Thymus (tissue), 11 donors: ENCODE data around the gene DAG1. TPM values are rescaled to one million over a fixed set of nuclear protein-coding genes. Genes with fewer than 3 reads are reported as not detected.

Experiments
- DNase-seq, 9 donors: peaks; one replicate each; pipeline ENCODE4 v3.0.0-alpha.2; 2013; ENCODE audit warnings: low spot score in 9 of 9, low read depth in 6 of 9, missing footprints in 1 of 9
- H3K27ac ChIP-seq, 2 donors: one replicate each; pipeline ENCODE4 v1.5.1; 2013; ENCODE audit warnings: control low read depth in 1 of 2, low read depth in 1 of 2, low read length in 1 of 2, mild to moderate bottlenecking in 1 of 2, moderate library complexity in 1 of 2
- H3K27me3 ChIP-seq, 2 donors: one replicate each; pipeline ENCODE4 v1.5.1; 2013; ENCODE audit warnings: low read length in 1 of 2; ENCODE audit not compliant: control insufficient read depth in 2 of 2, insufficient read depth in 1 of 2
- H3K36me3 ChIP-seq, 2 donors: one replicate each; pipeline ENCODE4 v1.5.1; 2013; ENCODE audit warnings: low read length in 1 of 2, mild to moderate bottlenecking in 1 of 2, moderate library complexity in 1 of 2; ENCODE audit not compliant: control insufficient read depth in 2 of 2, insufficient read depth in 2 of 2
- H3K4me1 ChIP-seq, 2 donors: one replicate each; pipeline ENCODE4 v1.5.1; 2013; ENCODE audit warnings: low read length in 2 of 2; ENCODE audit not compliant: control insufficient read depth in 2 of 2, insufficient read depth in 2 of 2
- H3K4me3 ChIP-seq, 2 donors: one replicate each; pipeline ENCODE4 v1.5.1; 2013; ENCODE audit warnings: low read length in 2 of 2, control low read depth in 1 of 2, mild to moderate bottlenecking in 1 of 2
- H3K9me3 ChIP-seq, 2 donors: one replicate each; pipeline ENCODE4 v1.5.1; 2013; ENCODE audit warnings: low read length in 1 of 2, mild to moderate bottlenecking in 1 of 2; ENCODE audit not compliant: control insufficient read depth in 2 of 2, insufficient read depth in 1 of 2
- WGBS: extraction: QIAGEN DNeasy Blood & Tissue Kit; methylation state at CpG from one replicate; pipeline ENCODE4 v1.1.7; 2013; 5-methylcytosine and 5-hydroxymethylcytosine counted together
- polyA plus RNA-seq: library from polyadenylated mRNA; stranded (reverse); fragments of 200-250 nt; gene quantifications from one replicate; pipeline ENCODE4 v1.2.3, GENCODE V29; 2013
- total RNA-seq: library from RNA; stranded (reverse); fragments of 120-200 nt; gene quantifications from one replicate; pipeline ENCODE4 v1.2.4, GENCODE V29; 2013
- donor health status: healthy.

DAG1 gene
- total and polyA plus RNA-seq, 2 donors, result 8.5 to 11.5 TPM

- DNase-seq, result no peak
- H3K4me1 ChIP-seq, result peaks cover 0 to 8% of the 10 kb centered on the region in 2 donors
- H3K9me3 ChIP-seq, result no peaks in the 10 kb centered on the region
- H3K36me3 ChIP-seq, result peaks cover 13 to 33% of the 10 kb centered on the region in 2 donors
- 97% methylated on average over 6 of the region's 6 CpGs for whole genome bisulfite sequencing
- no peak overlapping the region for H3K27ac ChIP-seq
- H3K27me3 ChIP-seq, result no peaks in the 10 kb centered on the region
- H3K4me3 ChIP-seq, result no peak overlapping the region
Observed at GRCh38 chr3:49519296-49519695, 49.2 kb downstream of the DAG1 start.

GRCh38 chr3:49519916-49520385, 49.9 kb downstream of the DAG1 start:
- peaks cover 13 to 38% of the 10 kb centered on the region in 2 donors for H3K36me3 ChIP-seq
- no peak overlapping the region for H3K4me3 ChIP-seq
- H3K27me3 ChIP-seq, result no peaks in the 10 kb centered on the region
- 94% methylated on average over 2 of the region's 2 CpGs for WGBS
- H3K27ac ChIP-seq, result no peak overlapping the region
- DNase-seq, result no peak
- H3K4me1 ChIP-seq, result peaks cover 0 to 14% of the 10 kb centered on the region in 2 donors
- H3K9me3 ChIP-seq, result no peaks in the 10 kb centered on the region

DNA sequence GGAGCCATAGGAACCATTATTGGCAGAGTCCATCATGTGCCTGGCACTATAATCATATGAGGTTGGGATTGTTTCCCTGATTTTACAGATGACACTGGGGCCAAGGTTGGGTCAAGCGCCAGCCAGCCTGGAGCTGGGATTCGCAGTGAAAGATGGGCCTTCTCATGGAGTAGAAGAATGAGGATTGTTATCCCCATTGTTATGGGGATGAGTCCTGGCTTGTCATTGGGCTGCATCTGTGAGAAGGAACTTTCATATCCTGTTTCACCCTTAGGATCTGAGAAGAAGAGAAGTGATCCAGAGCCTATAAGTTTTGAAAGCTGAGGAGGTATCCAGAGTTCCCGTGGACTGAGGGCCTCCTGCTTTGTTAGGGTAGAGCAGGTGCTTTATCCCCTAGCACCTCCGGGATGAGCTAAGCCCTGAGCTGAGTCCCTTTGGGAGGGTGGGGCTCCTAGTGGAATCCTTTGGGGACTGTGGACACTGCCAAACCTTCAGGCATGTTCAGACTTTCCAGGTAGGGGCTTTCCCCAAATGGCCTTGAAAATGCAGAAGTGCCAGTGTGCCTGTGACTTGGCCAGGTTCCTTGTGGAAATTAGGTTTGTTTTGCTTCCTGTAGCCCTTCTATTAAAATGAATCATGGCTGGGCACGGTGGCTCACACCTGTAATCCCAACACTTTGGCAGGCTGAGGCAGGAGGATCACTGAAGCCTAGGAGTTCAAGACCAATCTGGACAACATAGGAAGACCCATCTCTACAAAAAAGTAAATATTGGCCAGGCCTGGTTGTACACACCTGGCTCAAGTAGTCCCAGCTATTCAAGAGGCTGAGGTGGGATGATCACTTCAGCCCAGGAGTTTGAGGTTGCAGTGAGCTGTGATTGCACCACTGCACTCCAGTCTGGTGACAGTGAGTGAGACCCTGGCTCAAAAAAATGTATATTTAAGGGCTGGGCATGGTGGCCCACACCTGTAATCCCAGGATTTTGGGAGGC, 54.0 kb downstream of the DAG1 start:
- peaks cover 0 to 14% of the 10 kb centered on the region in 2 donors for H3K4me1 ChIP-seq
- peaks cover 12 to 17% of the 10 kb centered on the region in 2 donors for H3K36me3 ChIP-seq
- peak overlapping the region in 1 of 2 donors; percentile 61 for H3K27ac ChIP-seq
- H3K27me3 ChIP-seq, result no peaks in the 10 kb centered on the region
- H3K9me3 ChIP-seq, result no peaks in the 10 kb centered on the region
- 83% methylated on average over 5 of the region's 5 CpGs for WGBS
- DNase-seq, result peak in 1 of 9 donors; percentile 28
- no peak overlapping the region for H3K4me3 ChIP-seq

GRCh38 chr3:49529567-49529966, 59.5 kb downstream of the DAG1 start:
- no peak for DNase-seq
- peaks cover 31 to 38% of the 10 kb centered on the region in 2 donors for H3K36me3 ChIP-seq
- peaks cover 0 to 3% of the 10 kb centered on the region in 2 donors for H3K4me1 ChIP-seq
- no peak overlapping the region for H3K27ac ChIP-seq
- no peaks in the 10 kb centered on the region for H3K27me3 ChIP-seq
- H3K4me3 ChIP-seq, result no peak overlapping the region
- peaks cover 0 to 1% of the 10 kb centered on the region in 2 donors for H3K9me3 ChIP-seq

DNA sequence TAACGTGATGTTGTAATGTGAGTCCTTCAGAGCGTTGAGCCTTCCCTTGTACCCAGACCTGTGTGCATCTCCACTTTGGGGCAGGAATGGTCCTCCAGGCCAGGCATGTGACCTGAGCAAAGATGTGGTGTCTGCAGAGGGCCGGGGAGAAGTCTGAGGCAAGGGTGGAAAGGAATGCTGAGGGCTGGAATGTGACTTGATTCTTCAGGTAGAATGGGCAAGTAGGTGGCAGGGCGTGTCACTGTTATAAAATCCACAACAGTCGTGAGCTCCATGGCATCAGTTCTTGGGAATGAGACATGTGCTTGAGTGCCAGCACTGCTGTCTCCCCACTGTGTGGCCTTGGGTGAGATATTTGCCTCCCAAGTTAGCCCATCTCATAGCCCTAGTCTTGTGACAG, 60.2 kb downstream of the DAG1 start:
- H3K27me3 ChIP-seq, result no peaks in the 10 kb centered on the region
- H3K9me3 ChIP-seq, result peaks cover 0 to 1% of the 10 kb centered on the region in 2 donors
- 96% methylated on average over 5 of the region's 5 CpGs for WGBS
- H3K4me1 ChIP-seq, result no peaks in the 10 kb centered on the region
- peaks cover 32 to 36% of the 10 kb centered on the region in 2 donors for H3K36me3 ChIP-seq
- no peak overlapping the region for H3K27ac ChIP-seq
- no peak overlapping the region for H3K4me3 ChIP-seq
- DNase-seq, result no peak

GRCh38 chr3:49530701-49531100, 60.6 kb downstream of the DAG1 start:
- Histone ChIP-seq H3K9me3 (peaks cover 0 to 1% of the 10 kb centered on the region in 2 donors), H3K27ac (no peak overlapping the region), H3K36me3 (peaks cover 30 to 36% of the 10 kb centered on the region in 2 donors)

DNA sequence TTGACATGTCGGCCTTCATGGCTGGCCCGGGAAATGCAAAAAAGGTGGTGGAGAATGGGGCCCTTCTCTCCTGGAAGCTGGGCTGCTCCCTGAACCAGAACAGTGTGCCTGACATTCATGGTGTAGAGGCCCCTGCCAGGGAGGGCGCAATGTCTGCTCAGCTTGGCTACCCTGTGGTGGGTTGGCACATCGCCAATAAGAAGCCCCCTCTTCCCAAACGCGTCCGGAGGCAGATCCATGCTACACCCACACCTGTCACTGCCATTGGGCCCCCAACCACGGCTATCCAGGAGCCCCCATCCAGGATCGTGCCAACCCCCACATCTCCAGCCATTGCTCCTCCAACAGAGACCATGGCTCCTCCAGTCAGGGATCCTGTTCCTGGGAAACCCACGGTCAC, 61.2 kb downstream of the DAG1 start:
- peaks cover 0 to 1% of the 10 kb centered on the region in 2 donors for H3K9me3 ChIP-seq
- H3K27ac ChIP-seq, result no peak overlapping the region
- 96% methylated on average over 10 of the region's 10 CpGs for WGBS
- H3K4me1 ChIP-seq, result no peaks in the 10 kb centered on the region
- H3K36me3 ChIP-seq, result peaks cover 30 to 36% of the 10 kb centered on the region in 2 donors
- no peak overlapping the region for H3K4me3 ChIP-seq
- no peak for DNase-seq
- no peaks in the 10 kb centered on the region for H3K27me3 ChIP-seq

More at GRCh38 chr3:49530701-49531100, 60.6 kb downstream of the DAG1 start:
- Histone ChIP-seq H3K27me3 (no peaks in the 10 kb centered on the region), H3K4me3 (no peak overlapping the region), H3K4me1 (no peaks in the 10 kb centered on the region)
- WGBS, result 97% methylated on average over 8 of the region's 8 CpGs
- DNase-seq, result no peak

DNA sequence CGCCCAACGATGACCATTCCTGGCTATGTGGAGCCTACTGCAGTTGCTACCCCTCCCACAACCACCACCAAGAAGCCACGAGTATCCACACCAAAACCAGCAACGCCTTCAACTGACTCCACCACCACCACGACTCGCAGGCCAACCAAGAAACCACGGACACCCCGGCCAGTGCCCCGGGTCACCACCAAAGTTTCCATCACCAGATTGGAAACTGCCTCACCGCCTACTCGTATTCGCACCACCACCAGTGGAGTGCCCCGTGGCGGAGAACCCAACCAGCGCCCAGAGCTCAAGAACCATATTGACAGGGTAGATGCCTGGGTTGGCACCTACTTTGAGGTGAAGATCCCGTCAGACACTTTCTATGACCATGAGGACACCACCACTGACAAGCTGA, 61.6 kb downstream of the DAG1 start:
- no peak for DNase-seq
- 98% methylated on average over 16 of the region's 16 CpGs for WGBS
- Histone ChIP-seq H3K36me3 (peaks cover 30 to 36% of the 10 kb centered on the region in 2 donors), H3K4me3 (no peak overlapping the region), H3K9me3 (peaks cover 0 to 1% of the 10 kb centered on the region in 2 donors), H3K27ac (no peak overlapping the region), H3K4me1 (no peaks in the 10 kb centered on the region), H3K27me3 (no peaks in the 10 kb centered on the region)

- H3K36me3 ChIP-seq, result peaks cover 30 to 36% of the 10 kb centered on the region in 2 donors
Observed at GRCh38 chr3:49533031-49533430, 63.0 kb downstream of the DAG1 start.

More at GRCh38 chr3:49533031-49533430, 63.0 kb downstream of the DAG1 start:
- WGBS, result 98% methylated on average over 13 of the region's 13 CpGs
- Histone ChIP-seq H3K27me3 (no peaks in the 10 kb centered on the region), H3K9me3 (peaks cover 0 to 1% of the 10 kb centered on the region in 2 donors), H3K4me3 (no peak overlapping the region), H3K27ac (no peak overlapping the region), H3K4me1 (no peaks in the 10 kb centered on the region)
- no peak for DNase-seq
